HG03558 (cell line): ENCODE measurements around the gene RASSF7.

Experiments
- ATAC-seq: cut with Tn5 transposase; IDR thresholded peaks from one replicate; pipeline ENCODE4 v1.9.1; 2021; ENCODE audit warnings: moderate number of reproducible peaks; ENCODE audit not compliant: unreplicated experiment; ENCODE audit errors: extremely low read depth

RASSF7 gene

GRCh38 chr11:578276-579035 is 17.7 kb downstream of the RASSF7 start:
- no peak for ATAC-seq

GRCh38 chr11:579830-580601 is 19.2 kb downstream of the RASSF7 start:
- no peak for ATAC-seq

GRCh38 chr11:581342-581741 is 20.6 kb downstream of the RASSF7 start:
- ATAC-seq, result no peak

- no peak for ATAC-seq
Observed at GRCh38 chr11:581752-582151, 21.0 kb downstream of the RASSF7 start.

- no peak for ATAC-seq
Observed at GRCh38 chr11:584287-584686, 23.5 kb downstream of the RASSF7 start.

GRCh38 chr11:586376-587316 is 25.9 kb downstream of the RASSF7 start:
- no peak for ATAC-seq

- no peak for ATAC-seq
Observed at GRCh38 chr11:587546-587945, 26.8 kb downstream of the RASSF7 start.

- no peak for ATAC-seq
Observed at GRCh38 chr11:587978-588380, 27.2 kb downstream of the RASSF7 start.

- no peak for ATAC-seq
Observed at GRCh38 chr11:589798-590197, 29.0 kb downstream of the RASSF7 start.

GRCh38 chr11:590997-591396 is 30.2 kb downstream of the RASSF7 start:
- no peak for ATAC-seq

GRCh38 chr11:592501-592900 is 31.7 kb downstream of the RASSF7 start:
- ATAC-seq, result no peak

- ATAC-seq, result no peak
Observed at GRCh38 chr11:592918-593317, 32.1 kb downstream of the RASSF7 start.

GRCh38 chr11:593347-593746 is 32.6 kb downstream of the RASSF7 start:
- ATAC-seq, result no peak

GRCh38 chr11:595400-595799 is 34.6 kb downstream of the RASSF7 start:
- ATAC-seq, result no peak

GRCh38 chr11:596374-596773 is 35.6 kb downstream of the RASSF7 start:
- ATAC-seq, result no peak

- no peak for ATAC-seq
Observed at GRCh38 chr11:597166-597725, 36.5 kb downstream of the RASSF7 start.

- no peak for ATAC-seq
Observed at GRCh38 chr11:598005-598680, 37.4 kb downstream of the RASSF7 start.

- no peak for ATAC-seq
Observed at GRCh38 chr11:601573-602245, 40.9 kb downstream of the RASSF7 start.

- ATAC-seq, result no peak
Observed at GRCh38 chr11:603154-603553, 42.4 kb downstream of the RASSF7 start.
